Liver (tissue), 9 donors: ENCODE results near the gene HOXB3. TPM values are rescaled to one million over a fixed set of nuclear protein-coding genes. Genes with fewer than 3 reads are reported as not detected.

Experiments
- DNase-seq: peaks from one replicate; pipeline ENCODE4 v3.0.0-alpha.2; 2017; ENCODE audit warnings: low spot score
- H3K27ac ChIP-seq, 2 donors: one replicate each; pipeline ENCODE4 v1.7.0; 2013; ENCODE audit warnings: inconsistent platforms in 2 of 2, low read length in 2 of 2, control low read depth in 1 of 2, low read depth in 1 of 2, mild to moderate bottlenecking in 1 of 2
- H3K27me3 ChIP-seq, 4 donors: one replicate each; pipeline versions ENCODE4 v1.6.1 to v1.7.0; 2013; ENCODE audit warnings: low read length in 3 of 4, inconsistent platforms in 1 of 4, mild to moderate bottlenecking in 1 of 4, moderate library complexity in 1 of 4; ENCODE audit not compliant: control insufficient read depth in 4 of 4, insufficient read depth in 4 of 4
- H3K36me3 ChIP-seq, 4 donors: one replicate each; pipeline versions ENCODE4 v1.6.1 to v1.7.0; 2013; ENCODE audit warnings: low read length in 3 of 4, mild to moderate bottlenecking in 3 of 4, low read depth in 1 of 4, moderate library complexity in 1 of 4; ENCODE audit not compliant: control insufficient read depth in 4 of 4, insufficient read depth in 3 of 4
- H3K4me1 ChIP-seq, 4 donors: one replicate each; pipeline versions ENCODE4 v1.6.1 to v1.7.0; 2013; ENCODE audit warnings: low read length in 3 of 4, mild to moderate bottlenecking in 3 of 4, moderate library complexity in 1 of 4; ENCODE audit not compliant: control insufficient read depth in 4 of 4, insufficient read depth in 4 of 4
- H3K4me3 ChIP-seq, 3 donors: one replicate each; pipeline versions ENCODE4 v1.6.1 to v1.7.0; 2013; ENCODE audit warnings: low read length in 3 of 3, control low read depth in 1 of 3, low read depth in 1 of 3, mild to moderate bottlenecking in 1 of 3
- H3K9ac ChIP-seq, 2 donors: one replicate each; pipeline ENCODE4 v1.7.0; 2013; ENCODE audit warnings: low read length in 2 of 2, mild to moderate bottlenecking in 2 of 2, moderate library complexity in 2 of 2, control low read depth in 1 of 2, low read depth in 1 of 2
- H3K9me3 ChIP-seq, 4 donors: one replicate each; pipeline versions ENCODE4 v1.6.1 to v1.7.0; 2013; ENCODE audit warnings: low read length in 3 of 4; ENCODE audit not compliant: control insufficient read depth in 4 of 4
- ATF3 ChIP-seq: IDR thresholded peaks from 2 replicates; pipeline ENCODE4 v1.6.1; 2016; ENCODE audit warnings: antibody characterized with exemption
- CTCF ChIP-seq: fragments of 150-350 bp; IDR thresholded peaks from 2 replicates; pipeline ENCODE4 v1.5.1; 2017; ENCODE audit warnings: improper control_type of control experiment, low read depth, low read length; ENCODE audit not compliant: missing input control
- EGR1 ChIP-seq, 2 donors: IDR thresholded peaks; 2 replicates each; pipeline ENCODE4 v1.6.1; 2016 to 2018; ENCODE audit warnings: antibody characterized with exemption in 2 of 2, low read depth in 2 of 2
- FOXA1 ChIP-seq: IDR thresholded peaks from 2 replicates; pipeline ENCODE4 v1.6.1; 2016; ENCODE audit warnings: antibody characterized with exemption
- FOXA2 ChIP-seq: IDR thresholded peaks from 2 replicates; pipeline ENCODE4 v1.6.1; 2016; ENCODE audit warnings: antibody characterized with exemption
- GABPA ChIP-seq, 2 donors: IDR thresholded peaks in 1 of 2; conservative IDR thresholded peaks in 1 of 2; 2 replicates each; pipeline ENCODE4 v1.6.1; 2016; ENCODE audit warnings: antibody characterized with exemption in 2 of 2, mild to moderate bottlenecking in 1 of 2, moderate library complexity in 1 of 2
- HNF4A ChIP-seq, 2 donors: conservative IDR thresholded peaks; 2 replicates each; pipeline ENCODE4 v1.6.1; 2016; ENCODE audit warnings: antibody characterized with exemption in 2 of 2, mild to moderate bottlenecking in 2 of 2
- HNF4G ChIP-seq: IDR thresholded peaks from 2 replicates; pipeline ENCODE4 v1.6.1; 2016; ENCODE audit warnings: antibody characterized with exemption
- JUND ChIP-seq, 2 donors: IDR thresholded peaks; 2 replicates each; pipeline ENCODE4 v1.6.1; 2016; ENCODE audit warnings: antibody characterized with exemption in 2 of 2
- MAX ChIP-seq: IDR thresholded peaks from 2 replicates; pipeline ENCODE4 v1.6.1; 2016; ENCODE audit warnings: antibody characterized with exemption
- NR2F2 ChIP-seq: IDR thresholded peaks from 2 replicates; pipeline ENCODE4 v1.6.1; 2016; ENCODE audit warnings: antibody characterized with exemption
- RXRA ChIP-seq, 2 donors: IDR thresholded peaks; 2 replicates each; pipeline ENCODE4 v1.6.1; 2017 to 2018; ENCODE audit warnings: antibody characterized with exemption in 2 of 2, mild to moderate bottlenecking in 1 of 2
- SP1 ChIP-seq: IDR thresholded peaks from 2 replicates; pipeline ENCODE4 v1.6.1; 2018; ENCODE audit warnings: antibody characterized with exemption, mild to moderate bottlenecking
- TAF1 ChIP-seq: conservative IDR thresholded peaks from 2 replicates; pipeline ENCODE4 v1.6.1; 2016; ENCODE audit warnings: antibody characterized with exemption, mild to moderate bottlenecking
- YY1 ChIP-seq: IDR thresholded peaks from 2 replicates; pipeline ENCODE4 v1.6.1; 2016; ENCODE audit warnings: antibody characterized with exemption, mild to moderate bottlenecking
- WGBS: extraction: QIAGEN DNeasy Blood & Tissue Kit; methylation state at CpG from one replicate; pipeline ENCODE4 v1.1.7; 2013; 5-methylcytosine and 5-hydroxymethylcytosine counted together
- polyA plus RNA-seq, 2 donors: library from polyadenylated mRNA; stranded (reverse) in 1 of 2; unstranded in 1 of 2; fragments of 200-250 nt in 1 of 2; fragments of >200 nt in 1 of 2; fragmentation: Nextera tagmentation in 1 of 2; extraction: Ambion mirVana in 1 of 2; gene quantifications; one replicate each; pipeline versions ENCODE4 v1.2.1 to v1.2.3, GENCODE V29; 2013 to 2015
- total RNA-seq, 2 donors: library from RNA; depleted of rRNA; stranded (reverse); fragments of >200 nt; gene quantifications; one replicate each; pipeline ENCODE4 v1.2.3, GENCODE V29; 2014
- TF ChIP-seq, protein P1 (sequence below): IDR thresholded peaks from 2 replicates; pipeline ENCODE4 v1.6.1; 2016; ENCODE audit warnings: antibody characterized with exemption, mild to moderate bottlenecking
- TF ChIP-seq, protein P2 (sequence below): IDR thresholded peaks from 2 replicates; pipeline ENCODE4 v1.6.1; 2016; ENCODE audit warnings: antibody characterized with exemption
- donor health status: healthy.
- donor health status: healthy.
- donor health status: healthy.
- donor health status: healthy.
- donor health status: healthy.

Gene HOXB3
- total and polyA plus RNA-seq, 4 donors = 0.75 to 2.2 (median 1.2) TPM

- TF ChIP-seq, protein P1, sequence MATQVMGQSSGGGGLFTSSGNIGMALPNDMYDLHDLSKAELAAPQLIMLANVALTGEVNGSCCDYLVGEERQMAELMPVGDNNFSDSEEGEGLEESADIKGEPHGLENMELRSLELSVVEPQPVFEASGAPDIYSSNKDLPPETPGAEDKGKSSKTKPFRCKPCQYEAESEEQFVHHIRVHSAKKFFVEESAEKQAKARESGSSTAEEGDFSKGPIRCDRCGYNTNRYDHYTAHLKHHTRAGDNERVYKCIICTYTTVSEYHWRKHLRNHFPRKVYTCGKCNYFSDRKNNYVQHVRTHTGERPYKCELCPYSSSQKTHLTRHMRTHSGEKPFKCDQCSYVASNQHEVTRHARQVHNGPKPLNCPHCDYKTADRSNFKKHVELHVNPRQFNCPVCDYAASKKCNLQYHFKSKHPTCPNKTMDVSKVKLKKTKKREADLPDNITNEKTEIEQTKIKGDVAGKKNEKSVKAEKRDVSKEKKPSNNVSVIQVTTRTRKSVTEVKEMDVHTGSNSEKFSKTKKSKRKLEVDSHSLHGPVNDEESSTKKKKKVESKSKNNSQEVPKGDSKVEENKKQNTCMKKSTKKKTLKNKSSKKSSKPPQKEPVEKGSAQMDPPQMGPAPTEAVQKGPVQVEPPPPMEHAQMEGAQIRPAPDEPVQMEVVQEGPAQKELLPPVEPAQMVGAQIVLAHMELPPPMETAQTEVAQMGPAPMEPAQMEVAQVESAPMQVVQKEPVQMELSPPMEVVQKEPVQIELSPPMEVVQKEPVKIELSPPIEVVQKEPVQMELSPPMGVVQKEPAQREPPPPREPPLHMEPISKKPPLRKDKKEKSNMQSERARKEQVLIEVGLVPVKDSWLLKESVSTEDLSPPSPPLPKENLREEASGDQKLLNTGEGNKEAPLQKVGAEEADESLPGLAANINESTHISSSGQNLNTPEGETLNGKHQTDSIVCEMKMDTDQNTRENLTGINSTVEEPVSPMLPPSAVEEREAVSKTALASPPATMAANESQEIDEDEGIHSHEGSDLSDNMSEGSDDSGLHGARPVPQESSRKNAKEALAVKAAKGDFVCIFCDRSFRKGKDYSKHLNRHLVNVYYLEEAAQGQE = no peak
- no peak for TF ChIP-seq JUND (IDR thresholded peaks at IDR 0.05)
Measured at GRCh38 chr17:48628649-48629410, 38.8 kb upstream of the HOXB3 start (continued).

DNA sequence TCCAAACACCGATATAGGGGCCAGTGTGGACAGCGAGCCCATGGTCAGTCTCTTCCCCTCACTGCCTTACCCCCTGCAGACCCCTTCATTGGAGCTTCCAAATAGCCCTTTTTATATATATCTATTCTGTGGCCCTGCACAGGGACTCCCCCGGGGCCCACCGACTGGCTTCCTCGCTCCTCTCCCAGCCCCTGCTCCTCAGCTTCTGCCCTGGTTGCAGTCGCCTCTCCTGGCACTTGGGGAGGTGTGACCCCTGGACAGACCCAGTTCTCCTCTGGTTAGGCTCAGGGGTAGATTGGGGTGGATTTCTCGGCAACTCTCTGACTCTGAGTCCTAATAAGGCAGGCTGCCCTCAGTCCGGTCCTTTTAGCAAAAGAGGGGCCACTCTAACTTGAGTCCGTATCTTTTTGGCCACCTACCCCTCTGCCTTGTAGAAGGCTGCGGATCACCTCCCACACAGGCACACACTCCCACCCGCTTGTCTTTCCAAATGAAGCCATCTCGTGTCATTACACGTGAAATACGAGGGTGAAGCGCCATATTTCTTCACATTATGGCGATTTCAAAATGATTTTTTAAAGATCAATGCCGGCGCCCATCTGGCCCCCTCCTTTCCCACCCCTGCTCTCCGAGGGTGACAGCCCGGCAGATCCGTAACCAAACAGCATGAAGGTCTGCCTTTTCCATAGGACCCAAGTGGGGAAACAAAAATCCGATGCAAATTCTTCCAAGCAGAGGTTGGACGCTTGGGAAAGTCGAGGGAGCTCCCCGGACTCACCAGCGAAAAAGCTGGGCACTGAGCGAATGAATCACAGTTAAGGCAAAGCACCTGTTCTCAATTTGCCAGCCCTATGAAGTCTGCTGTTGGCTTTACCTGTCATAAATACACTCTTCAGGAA, 37.8 kb upstream of the HOXB3 start:
- DNase-seq = no peak
- TF ChIP-seq EGR1 (IDR thresholded peaks at IDR 0.05; ENCODE audit: low read depth in 2 of 2) (no peak), GABPA (IDR thresholded peaks at IDR 0.05 in 1 of 2, conservative IDR thresholded peaks at IDR 0.05 in 1 of 2) (no peak), CTCF (no peak), SP1 (no peak), ATF3 (no peak), FOXA1 (no peak), TAF1 (no peak), HNF4A (conservative IDR thresholded peaks at IDR 0.05) (no peak), HNF4G (no peak), JUND (IDR thresholded peaks at IDR 0.05) (no peak), NR2F2 (no peak), FOXA2 (no peak), MAX (no peak), YY1 (no peak), RXRA (IDR thresholded peaks at IDR 0.05) (no peak)
- TF ChIP-seq, protein P2, sequence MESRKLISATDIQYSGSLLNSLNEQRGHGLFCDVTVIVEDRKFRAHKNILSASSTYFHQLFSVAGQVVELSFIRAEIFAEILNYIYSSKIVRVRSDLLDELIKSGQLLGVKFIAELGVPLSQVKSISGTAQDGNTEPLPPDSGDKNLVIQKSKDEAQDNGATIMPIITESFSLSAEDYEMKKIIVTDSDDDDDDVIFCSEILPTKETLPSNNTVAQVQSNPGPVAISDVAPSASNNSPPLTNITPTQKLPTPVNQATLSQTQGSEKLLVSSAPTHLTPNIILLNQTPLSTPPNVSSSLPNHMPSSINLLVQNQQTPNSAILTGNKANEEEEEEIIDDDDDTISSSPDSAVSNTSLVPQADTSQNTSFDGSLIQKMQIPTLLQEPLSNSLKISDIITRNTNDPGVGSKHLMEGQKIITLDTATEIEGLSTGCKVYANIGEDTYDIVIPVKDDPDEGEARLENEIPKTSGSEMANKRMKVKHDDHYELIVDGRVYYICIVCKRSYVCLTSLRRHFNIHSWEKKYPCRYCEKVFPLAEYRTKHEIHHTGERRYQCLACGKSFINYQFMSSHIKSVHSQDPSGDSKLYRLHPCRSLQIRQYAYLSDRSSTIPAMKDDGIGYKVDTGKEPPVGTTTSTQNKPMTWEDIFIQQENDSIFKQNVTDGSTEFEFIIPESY = no peak
- TF ChIP-seq, protein P1 = no peak
- WGBS = 24% methylated on average over 27 of the region's 27 CpGs
- peaks cover 6 to 58% (median 41%) of the 10 kb centered on the region in 4 donors for H3K27me3 ChIP-seq
- no peak overlapping the region for H3K9ac ChIP-seq
- no peak overlapping the region for H3K27ac ChIP-seq
- peaks cover 7 to 14% (median 13%) of the 10 kb centered on the region in 4 donors for H3K4me1 ChIP-seq
- no peaks in the 10 kb centered on the region for H3K9me3 ChIP-seq
- H3K36me3 ChIP-seq = no peaks in the 10 kb centered on the region
- H3K4me3 ChIP-seq = no peak overlapping the region
